Measurements from ENCODE around the gene MEIKIN. TPM values are rescaled to one million over a fixed set of nuclear protein-coding genes. Genes with fewer than 3 reads are reported as not detected.

Gene MEIKIN
- total RNA-seq, 1 experiment from 2014 or later, result not detected

GRCh38 chr5:131786036-131786435 is 159.4 kb downstream of the MEIKIN start:
- no peaks in the 10 kb centered on the region for H3K9me3 Mint-ChIP-seq

More at GRCh38 chr5:131786036-131786435, 159.4 kb downstream of the MEIKIN start:
- no peak overlapping the region for H3K9ac ChIP-seq (ENCODE audit: extremely low read depth, insufficient read length, low read length)
- no peaks in the 10 kb centered on the region for H4K20me1 ChIP-seq (ENCODE audit: control insufficient read depth, insufficient read depth, insufficient read length)
- no peaks in the 10 kb centered on the region for H3K9me3 ChIP-seq (ENCODE audit: control insufficient read depth, low read depth, low read length)
- H3K4me2 ChIP-seq (ENCODE audit: insufficient read depth, insufficient read length, low read length), result no peak overlapping the region
- H3K27me3 ChIP-seq (ENCODE audit: insufficient read depth, low read length), result no peaks in the 10 kb centered on the region
- Mint-ChIP-seq H3K4me1 (peaks cover 9 to 11% of the 10 kb centered on the region in 2 experiments), H3K36me3 (ENCODE audit: insufficient read depth in 1 of 3, low read depth in 3 of 3) (0 out of 7 replicates have a peak, but pooled peaks cover 0 to 7% (median 0%) of the 10 kb centered on the region in 3 experiments), H3K27ac (no peak overlapping the region), H3K4me3 (no peak overlapping the region), H3K27me3 (ENCODE audit: low read depth) (no peaks in the 10 kb centered on the region)
- no peak overlapping the region for H3K4ac ChIP-seq (ENCODE audit: low read depth, low read length)
- H3K27ac ChIP-seq (ENCODE audit: insufficient read length, low read depth, low read length), result no peak overlapping the region
- H3K18ac ChIP-seq (ENCODE audit: insufficient read length, low read depth, low read length), result no peak overlapping the region
- H3K56ac ChIP-seq (ENCODE audit: insufficient read length, low read depth, low read length), result no peak overlapping the region
- no CpG with 5 or more reads among the region's 1 CpG for WGBS (ENCODE audit: extremely low coverage, insufficient read length, low lambda C conversion rate)
- H2BK15ac ChIP-seq (ENCODE audit: low read depth, low read length), result no peak overlapping the region
- no peak for DNase-seq
- no peak overlapping the region for H2BK120ac ChIP-seq (ENCODE audit: low read depth, low read length, poor library complexity, severe bottlenecking)
- H2BK5ac ChIP-seq (ENCODE audit: insufficient read length, low read length), result no peak overlapping the region
- H3K23me2 ChIP-seq (ENCODE audit: insufficient read length, low read depth, low read length, poor library complexity, severe bottlenecking), result no peaks in the 10 kb centered on the region
- no peak overlapping the region for H3K14ac ChIP-seq (ENCODE audit: insufficient read depth, low read length)
- no peak overlapping the region for H4K91ac ChIP-seq (ENCODE audit: insufficient read length, low read depth, low read length)
- no peak overlapping the region for H2AFZ ChIP-seq (ENCODE audit: low read length)
- H4K5ac ChIP-seq (ENCODE audit: insufficient read length, low read depth, low read length), result no peak overlapping the region
- no peak for TF ChIP-seq CTCF (conservative IDR thresholded peaks at IDR 0.05)
- no peak overlapping the region for H2BK20ac ChIP-seq (ENCODE audit: low read depth, low read length, poor library complexity, severe bottlenecking)
- H3K79me2 ChIP-seq (ENCODE audit: insufficient read depth, low read length), result peaks cover 6% of the 10 kb centered on the region; the same call in 1 of the 2 replicates
- no peak overlapping the region for H2AK5ac ChIP-seq (ENCODE audit: insufficient read length, low read length)
- peaks cover 15% of the 10 kb centered on the region for H3K79me1 ChIP-seq (ENCODE audit: insufficient read depth, low read depth, low read length, poor library complexity, severe bottlenecking)
- no peaks in the 10 kb centered on the region for H3K4me1 ChIP-seq (ENCODE audit: insufficient read depth, low read length)
- H2BK12ac ChIP-seq (ENCODE audit: insufficient read length, low read depth, low read length), result no peak overlapping the region
- no peak overlapping the region for H3T11ph ChIP-seq (ENCODE audit: low read length)
- H4K8ac ChIP-seq (replicated peaks; ENCODE audit: insufficient read length, low read depth, low read length), result no peak overlapping the region
- no peak overlapping the region for H3K23ac ChIP-seq (ENCODE audit: insufficient read length, low read depth, low read length)

All from H9 (cell line).